ENCODE measurements around the gene ERN1. TPM values are rescaled to one million over a fixed set of nuclear protein-coding genes. Genes with fewer than 3 reads are reported as not detected.

Gene ERN1
- total RNA-seq, 2 donors from 2014 or later = 9.0 to 13.7 TPM

GRCh38 chr17:64075913-64076312 is 54.0 kb downstream of the ERN1 start:
- Histone ChIP-seq H3K9ac (ENCODE audit: extremely low read depth, low read length, poor library complexity, severe bottlenecking) (no peak overlapping the region), H3K27me3 (ENCODE audit: control insufficient read depth, insufficient read depth, low read length, poor library complexity, severe bottlenecking) (no peaks in the 10 kb centered on the region), H3K4me3 (ENCODE audit: low read length) (no peak overlapping the region), H3K4me1 (ENCODE audit: control insufficient read depth, insufficient read depth, low read length) (no peaks in the 10 kb centered on the region), H3K9me3 (ENCODE audit: control insufficient read depth, low read length) (no peaks in the 10 kb centered on the region), H3K36me3 (ENCODE audit: control insufficient read depth, insufficient read depth, low read length) (peaks cover 13% of the 10 kb centered on the region), H3K27ac (ENCODE audit: low read depth, low read length) (no peak overlapping the region)
- H3K9me3 Mint-ChIP-seq = no peaks in the 10 kb centered on the region
- no peak for DNase-seq
- H3K27me3 Mint-ChIP-seq (ENCODE audit: insufficient read depth) = no peaks in the 10 kb centered on the region
- no peak overlapping the region for H3K27ac Mint-ChIP-seq
- H3K4me1 Mint-ChIP-seq = no peaks in the 10 kb centered on the region
- TF ChIP-seq CTCF (conservative IDR thresholded peaks at IDR 0.05) = no peak
- 97% methylated on average over 3 of the region's 3 CpGs; no CpG with 5 or more reads in 1 of the 2 experiments for WGBS, 2 experiments (ENCODE audit: insufficient coverage in 1 of 2, insufficient read length in 1 of 2)
- H3K36me3 Mint-ChIP-seq (ENCODE audit: low read depth) = peaks cover 25% of the 10 kb centered on the region
- no peak overlapping the region for H3K4me3 Mint-ChIP-seq

DNA sequence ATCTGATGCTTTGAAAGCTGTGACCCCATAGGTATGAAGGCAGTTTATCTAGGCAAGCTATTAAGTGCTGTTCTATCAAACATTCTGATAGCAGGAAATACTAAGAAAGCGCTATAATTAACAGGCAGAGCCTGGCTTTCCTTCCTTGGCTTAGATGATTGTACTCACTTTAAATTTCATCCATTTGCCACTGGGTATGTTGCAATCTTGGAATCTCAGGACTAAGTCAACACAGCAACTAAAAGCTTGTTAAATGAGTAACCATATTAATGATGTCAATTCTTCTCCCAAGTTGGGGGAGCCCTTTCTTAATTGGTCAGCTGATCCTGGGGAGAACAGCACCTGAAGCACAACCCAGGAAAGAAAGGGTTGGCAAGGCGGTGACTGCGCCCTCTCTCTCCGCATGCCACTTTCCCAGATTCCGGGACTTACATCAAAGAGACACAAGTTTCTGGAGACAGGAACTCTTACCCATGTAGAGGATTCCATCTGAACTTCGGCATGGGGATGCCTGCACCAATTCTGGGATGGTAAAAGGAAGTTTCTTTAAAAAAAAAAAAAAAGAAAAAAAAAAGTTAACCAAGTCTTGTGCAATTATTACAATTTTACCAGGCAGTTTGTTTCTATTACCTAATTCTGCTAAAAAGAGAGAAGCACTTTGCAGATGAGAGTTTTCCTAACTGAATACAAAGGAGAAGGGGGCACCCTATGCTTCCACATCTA is 55.1 kb downstream of the ERN1 start:
- H3K27ac ChIP-seq (ENCODE audit: low read depth, low read length) = no peak overlapping the region
- peaks cover 34% of the 10 kb centered on the region for H3K36me3 Mint-ChIP-seq (ENCODE audit: low read depth)
- H3K27me3 ChIP-seq (ENCODE audit: control insufficient read depth, insufficient read depth, low read length, poor library complexity, severe bottlenecking) = no peaks in the 10 kb centered on the region
- no peaks in the 10 kb centered on the region for H3K4me1 ChIP-seq (ENCODE audit: control insufficient read depth, insufficient read depth, low read length)
- WGBS, 2 experiments (ENCODE audit: insufficient coverage in 1 of 2, insufficient read length in 1 of 2) = 96 to 99% methylated on average over 4 to 6 of the region's 6 CpGs
- no peaks in the 10 kb centered on the region for H3K4me1 Mint-ChIP-seq
- DNase-seq = no peak
- no peak overlapping the region for H3K9ac ChIP-seq (ENCODE audit: extremely low read depth, low read length, poor library complexity, severe bottlenecking)
- no peak for TF ChIP-seq CTCF (conservative IDR thresholded peaks at IDR 0.05)
- peaks cover 5% of the 10 kb centered on the region for H3K9me3 ChIP-seq (ENCODE audit: control insufficient read depth, low read length)
- H3K27ac Mint-ChIP-seq = no peak overlapping the region
- H3K27me3 Mint-ChIP-seq (ENCODE audit: insufficient read depth) = no peaks in the 10 kb centered on the region
- H3K4me3 Mint-ChIP-seq = no peak overlapping the region
- no peak overlapping the region for H3K4me3 ChIP-seq (ENCODE audit: low read length)
- H3K9me3 Mint-ChIP-seq = peaks cover 3% of the 10 kb centered on the region
- H3K36me3 ChIP-seq (ENCODE audit: control insufficient read depth, insufficient read depth, low read length) = peaks cover 16% of the 10 kb centered on the region

GRCh38 chr17:64073771-64074703 is 55.9 kb downstream of the ERN1 start:
- H3K4me3 Mint-ChIP-seq = no peak overlapping the region
- no peaks in the 10 kb centered on the region for H3K27me3 Mint-ChIP-seq (ENCODE audit: insufficient read depth)
- Histone ChIP-seq H3K4me1 (ENCODE audit: control insufficient read depth, insufficient read depth, low read length) (no peaks in the 10 kb centered on the region), H3K36me3 (ENCODE audit: control insufficient read depth, insufficient read depth, low read length) (peaks cover 14% of the 10 kb centered on the region), H3K4me3 (ENCODE audit: low read length) (no peak overlapping the region), H3K9ac (ENCODE audit: extremely low read depth, low read length, poor library complexity, severe bottlenecking) (no peak overlapping the region), H3K27me3 (ENCODE audit: control insufficient read depth, insufficient read depth, low read length, poor library complexity, severe bottlenecking) (no peaks in the 10 kb centered on the region), H3K27ac (ENCODE audit: low read depth, low read length) (no peak overlapping the region), H3K9me3 (ENCODE audit: control insufficient read depth, low read length) (peaks cover 13% of the 10 kb centered on the region)
- H3K9me3 Mint-ChIP-seq = peaks cover 11% of the 10 kb centered on the region
- peaks cover 42% of the 10 kb centered on the region for H3K36me3 Mint-ChIP-seq (ENCODE audit: low read depth)
- no peak for TF ChIP-seq CTCF (conservative IDR thresholded peaks at IDR 0.05)
- H3K27ac Mint-ChIP-seq = no peak overlapping the region
- 94 to 95% methylated on average over 6 to 8 of the region's 9 CpGs for WGBS, 2 experiments (ENCODE audit: insufficient coverage in 1 of 2, insufficient read length in 1 of 2)
- DNase-seq = peak; percentile 25
- no peaks in the 10 kb centered on the region for H3K4me1 Mint-ChIP-seq
